HG03095 (cell line): ENCODE measurements around the gene GALNS.
"Not testable (repeated sequence)": the region's sequence is repeated elsewhere in the genome, so short reads cannot be mapped to it uniquely, and the experiment has no call there.

Experiments used
- ATAC-seq: cut with Tn5 transposase; IDR thresholded peaks from one replicate; pipeline ENCODE4 v1.9.1; 2021; ENCODE audit warnings: moderate library complexity; ENCODE audit not compliant: unreplicated experiment

The GALNS gene

GRCh38 chr16:88856828-88857727 lies at the start of gene GALNS, which contains the start of gene TRAPPC2L:
TSS of gene GALNS (minus strand) at chr16:88856947. CDS start at chr16:88856877, 70 bp downstream.
TSS of gene TRAPPC2L (plus strand) at chr16:88857127. CDS start at chr16:88857151, 24 bp downstream.
- peak; percentile 53 for ATAC-seq

DNA sequence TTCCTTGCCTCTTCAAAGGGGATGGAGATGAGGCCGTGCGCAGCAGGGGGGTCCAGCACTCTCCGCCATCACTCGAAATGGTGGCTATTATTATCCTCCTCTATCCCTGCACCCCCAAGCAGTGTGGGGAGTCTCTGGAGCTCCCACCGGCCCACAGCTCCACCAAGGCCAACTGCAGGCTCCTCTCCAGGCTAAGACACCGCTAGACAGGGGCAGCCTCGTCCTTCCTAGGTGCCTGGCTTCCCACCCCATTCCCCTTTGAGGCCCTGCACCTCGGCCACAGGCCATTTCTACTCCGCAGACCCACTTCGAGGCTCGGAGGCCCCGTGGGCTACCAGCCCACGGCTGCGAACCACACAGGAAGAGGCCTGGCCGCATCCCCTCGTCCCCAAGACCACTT lies 49.3 kb upstream of the GALNS start:
- ATAC-seq: no peak

DNA sequence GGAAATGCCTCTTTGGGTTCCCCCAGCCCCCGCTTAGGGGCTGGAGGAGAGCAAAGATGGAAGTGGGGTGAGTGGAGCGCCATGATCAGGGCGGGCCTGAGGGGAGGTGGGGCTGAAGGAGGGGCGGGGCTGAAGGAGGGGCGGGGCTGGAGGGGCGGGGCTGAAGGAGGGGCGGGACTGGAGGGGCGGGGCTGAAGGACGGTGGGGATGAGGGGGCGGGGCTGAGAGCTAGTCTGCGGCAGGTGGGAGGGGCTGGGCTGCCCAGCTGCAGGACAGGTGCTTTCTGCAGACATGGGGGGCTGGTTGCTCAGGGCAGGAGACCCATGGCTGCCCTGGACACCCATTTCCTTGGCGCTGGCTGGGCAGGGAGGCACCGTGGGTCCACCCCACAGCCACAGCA lies 48.8 kb upstream of the GALNS start:
- no peak for ATAC-seq

DNA sequence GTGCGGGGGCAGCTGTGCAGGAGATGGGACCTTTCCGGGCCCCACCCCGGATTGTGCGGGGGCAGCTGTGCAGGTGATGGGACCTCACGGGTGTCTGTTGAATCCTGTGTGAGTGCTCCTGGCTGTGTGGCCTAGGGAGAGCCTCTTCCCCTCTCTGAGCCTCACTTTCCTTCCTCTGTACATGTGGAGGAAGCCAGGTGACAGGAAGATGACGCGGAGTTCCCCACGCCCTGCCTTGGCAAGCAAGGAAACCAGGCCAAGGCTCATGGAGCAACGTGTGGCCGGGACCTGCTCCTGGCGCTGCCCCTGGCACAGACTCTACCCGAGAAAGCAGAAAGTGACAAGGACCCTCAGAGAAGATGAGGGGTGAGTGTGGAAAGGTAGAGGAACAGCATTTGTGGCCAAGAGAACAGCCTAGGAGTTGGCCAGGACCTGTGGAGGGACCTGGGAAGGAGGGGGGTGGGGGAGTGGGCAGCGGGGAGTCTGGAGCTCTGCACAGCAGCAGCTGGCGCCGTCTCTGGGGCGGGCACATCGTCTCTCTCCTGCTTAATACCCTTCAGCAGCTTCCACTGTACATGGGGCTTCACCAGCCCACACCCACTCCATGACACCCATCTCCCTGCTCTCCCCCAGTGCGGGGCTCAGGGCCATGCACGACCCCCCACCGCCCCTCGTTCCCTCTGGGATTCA lies 48.1 kb upstream of the GALNS start:
- ATAC-seq: no peak

DNA sequence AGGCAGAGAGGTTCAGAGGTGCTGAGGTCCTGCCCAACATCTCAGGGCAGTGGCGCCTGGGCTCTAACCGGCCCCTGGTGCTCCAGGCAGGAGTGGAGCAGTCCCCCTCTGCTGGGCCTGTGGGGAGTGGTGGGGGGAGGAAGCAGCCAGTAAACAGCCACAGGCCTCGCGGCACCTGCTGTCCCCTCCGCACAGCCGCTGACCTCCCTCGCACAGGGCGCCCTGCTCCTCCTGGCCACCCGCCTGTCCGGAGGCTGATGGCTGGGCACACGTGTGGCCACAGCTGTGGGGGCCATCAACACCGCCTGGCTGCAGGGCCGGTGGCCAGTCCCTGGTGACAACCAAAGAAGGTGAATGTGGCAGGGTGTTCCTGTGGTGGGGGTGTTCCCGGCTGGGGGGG lies 46.5 kb upstream of the GALNS start:
- no peak for ATAC-seq

DNA sequence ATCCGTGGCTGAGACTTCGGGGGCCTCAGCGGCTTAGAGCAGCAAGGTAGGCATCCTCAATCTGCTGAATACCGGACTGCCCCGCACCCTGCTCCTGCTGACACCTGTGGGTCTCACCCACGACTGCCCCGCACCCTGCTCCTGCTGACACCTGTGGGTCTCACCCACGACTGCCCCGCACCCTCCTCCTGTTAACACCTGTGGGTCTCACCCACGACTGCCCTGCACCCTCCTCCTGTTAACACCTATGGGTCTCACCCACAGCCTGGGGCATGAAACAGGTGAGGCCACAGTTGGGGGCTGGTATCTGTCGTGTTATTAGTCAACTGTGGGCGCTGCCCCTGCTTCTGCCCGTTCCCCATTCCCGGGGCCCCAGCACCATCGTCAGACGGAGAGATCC lies 46.0 kb upstream of the GALNS start:
- no peak for ATAC-seq

DNA sequence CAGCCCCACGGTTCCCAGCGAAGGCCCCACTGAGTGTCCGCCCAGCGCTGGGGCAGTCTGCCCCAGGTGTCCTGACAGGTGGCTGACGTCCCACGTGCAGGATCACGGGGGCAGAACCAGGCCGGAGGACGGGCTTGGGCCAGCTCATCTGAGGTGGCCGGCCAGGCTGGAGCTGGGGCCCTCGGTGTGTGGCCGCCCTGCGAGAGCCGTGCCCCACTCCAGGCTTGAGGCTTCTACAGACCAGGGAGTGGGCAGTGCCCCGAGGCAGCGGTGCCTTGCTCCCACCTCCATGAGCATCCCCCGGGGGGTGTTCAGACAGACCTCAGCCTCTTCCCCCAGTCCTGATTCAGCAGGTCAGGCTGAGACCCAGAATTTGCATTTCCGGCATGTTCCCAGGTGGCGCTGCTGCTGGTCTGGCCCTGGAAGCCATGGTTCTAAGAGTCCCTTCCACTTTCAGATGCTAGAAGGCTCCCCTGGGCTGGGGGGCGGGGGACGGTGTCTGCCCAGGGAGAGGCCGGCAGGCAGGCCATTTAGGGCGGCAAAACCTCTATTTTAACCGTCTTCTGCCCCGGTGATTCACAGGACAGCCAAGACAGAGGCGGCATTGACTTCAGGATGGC lies 45.1 kb upstream of the GALNS start:
- ATAC-seq: no peak

DNA sequence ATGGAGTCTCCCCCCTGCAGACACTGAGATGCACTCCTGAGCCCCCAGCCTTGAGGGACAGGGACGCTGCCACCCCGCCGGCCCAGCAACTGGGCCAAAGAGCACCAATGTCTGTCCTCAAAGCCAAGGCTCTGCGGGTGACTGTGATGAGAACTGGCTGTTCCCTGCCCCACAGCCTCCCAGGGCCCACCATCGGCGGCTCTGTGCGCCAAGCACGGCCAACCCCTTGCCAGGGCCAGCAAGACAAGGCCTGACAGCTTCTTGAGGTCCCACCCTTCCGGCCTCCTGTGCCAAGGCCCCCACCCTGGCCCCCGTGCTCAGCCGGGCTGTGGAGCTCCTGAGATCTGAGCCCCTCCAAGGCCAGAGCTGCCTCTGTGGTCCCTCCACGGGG lies 43.9 kb upstream of the GALNS start:
- no peak for ATAC-seq

- ATAC-seq: no peak
Observed at GRCh38 chr16:88899901-88900661, 43.3 kb upstream of the GALNS start.

GRCh38 chr16:88897696-88898425 lies 41.1 kb upstream of the GALNS start:
- no peak for ATAC-seq

DNA sequence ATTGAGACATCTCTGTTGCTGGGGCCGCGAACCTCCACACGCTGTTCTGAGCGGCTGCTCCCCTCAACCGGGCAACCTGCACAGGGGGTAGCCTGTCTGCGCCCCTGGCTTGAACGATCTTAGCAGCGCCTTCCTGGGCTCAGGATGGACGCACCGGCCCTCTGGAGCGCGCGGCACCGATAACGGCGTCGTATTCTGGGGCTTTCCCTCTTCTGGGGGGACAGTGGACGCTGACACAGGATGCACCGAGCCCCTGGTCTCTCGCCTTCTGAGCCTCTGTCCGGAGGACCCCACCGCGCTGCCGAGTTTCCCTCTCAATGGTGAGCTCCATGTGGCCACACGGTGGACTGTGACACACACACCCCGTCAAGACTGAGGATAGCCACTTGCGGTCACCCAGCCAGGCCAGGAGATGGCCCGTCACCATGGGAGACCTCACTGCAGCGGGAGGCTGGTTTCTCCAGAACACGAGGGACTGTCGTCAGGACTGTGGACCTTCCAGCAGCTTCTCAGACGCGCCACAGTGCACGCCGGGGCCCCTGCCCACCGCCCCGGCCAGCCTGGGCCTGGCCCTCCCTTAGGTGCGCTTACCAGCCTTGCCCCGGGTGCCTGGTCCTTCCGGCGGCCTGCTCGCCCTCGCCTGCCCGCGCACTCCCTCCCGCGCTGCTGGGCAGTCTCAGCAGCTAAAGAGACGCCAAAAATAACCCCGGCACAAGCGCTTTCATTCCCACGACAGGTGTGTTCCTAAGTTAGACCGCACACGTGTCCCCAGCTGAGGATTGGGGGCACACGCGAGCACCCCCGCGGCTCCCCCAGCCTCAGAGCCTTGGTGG lies 39.7 kb upstream of the GALNS start:
- no peak for ATAC-seq

DNA sequence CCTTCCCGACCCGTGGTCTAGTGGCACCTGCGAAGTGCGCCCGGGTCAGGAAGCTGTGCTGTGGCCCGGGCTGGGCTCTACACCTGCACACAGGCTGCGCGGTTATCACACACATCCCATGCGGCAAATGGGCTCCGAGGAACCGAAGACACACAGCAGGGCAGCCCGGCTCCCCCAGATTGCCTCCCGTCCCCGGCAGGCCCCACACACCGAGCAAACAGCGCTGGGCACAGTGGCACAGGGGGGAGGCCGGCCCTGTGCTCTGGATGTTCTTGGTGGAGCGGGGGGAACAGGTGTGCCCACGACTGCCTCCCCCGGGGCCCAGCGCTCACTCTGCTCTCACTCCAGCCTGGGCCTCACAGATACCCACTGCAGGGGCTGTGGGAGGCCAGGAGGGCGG lies 38.6 kb upstream of the GALNS start:
- no peak for ATAC-seq

GRCh38 chr16:88894681-88895300 lies 38.0 kb upstream of the GALNS start:
- no peak for ATAC-seq

GRCh38 chr16:88894266-88894665 lies 37.5 kb upstream of the GALNS start:
- not testable (repeated sequence) for ATAC-seq

DNA sequence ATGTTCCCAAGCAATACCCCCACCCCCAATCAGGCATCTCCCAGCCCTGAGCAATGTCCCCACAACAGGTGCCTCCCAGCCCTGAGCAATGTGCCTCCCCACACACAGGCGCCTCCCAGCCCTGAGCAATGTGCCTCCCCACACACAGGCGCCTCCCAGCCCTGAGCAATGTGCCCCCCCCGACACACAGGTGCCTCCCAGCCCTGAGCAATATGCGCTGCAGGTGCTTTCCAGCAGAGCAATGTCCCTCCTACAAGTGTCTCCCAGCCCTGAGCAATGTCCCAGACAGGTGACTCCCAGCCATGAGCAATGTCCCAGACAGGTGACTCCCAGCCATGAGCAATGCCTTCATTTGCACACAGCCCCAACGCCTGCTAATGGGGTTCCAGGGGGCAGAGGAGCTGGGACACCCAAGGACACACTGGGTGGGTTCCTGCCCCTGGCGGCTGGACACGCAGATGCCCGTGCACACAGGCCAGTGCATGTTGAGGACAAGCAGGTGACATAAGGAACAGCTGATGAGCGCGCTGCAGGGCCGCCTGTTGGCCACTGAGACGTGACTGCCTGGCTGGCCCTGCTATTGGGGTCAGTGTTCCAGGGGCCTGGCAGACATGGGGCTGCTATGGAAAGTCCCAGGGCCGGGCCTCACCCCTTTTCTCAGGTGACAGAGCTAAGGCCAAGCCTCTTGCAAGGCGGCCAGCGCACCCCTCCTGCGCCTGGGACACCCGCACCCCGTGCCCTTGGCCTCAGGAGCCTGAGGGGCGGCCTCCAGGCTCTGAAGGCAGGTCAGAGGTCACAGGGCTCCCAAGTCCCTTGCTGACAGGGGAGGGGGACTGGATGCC lies 36.6 kb upstream of the GALNS start:
- no peak for ATAC-seq

DNA sequence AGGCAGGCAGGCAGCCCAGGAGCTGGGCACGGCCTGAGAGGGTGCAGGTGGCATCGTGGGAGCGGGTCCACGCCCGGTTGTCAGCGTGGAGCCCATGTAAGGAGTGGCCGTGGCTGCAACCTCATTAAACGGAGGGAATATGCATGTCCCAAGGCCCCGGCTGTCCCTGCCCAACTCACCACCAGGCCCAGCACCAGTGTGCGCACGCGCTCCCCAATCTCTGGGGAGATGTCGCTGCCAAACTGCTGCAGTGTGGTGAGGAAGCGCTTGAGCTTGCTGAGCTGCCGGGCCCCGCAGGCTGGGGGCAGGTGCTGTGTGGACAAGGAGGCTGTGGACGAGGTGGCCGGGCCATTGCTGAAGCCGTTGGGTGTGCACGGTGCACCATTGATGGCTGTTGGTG lies 35.3 kb upstream of the GALNS start:
- no peak for ATAC-seq

DNA sequence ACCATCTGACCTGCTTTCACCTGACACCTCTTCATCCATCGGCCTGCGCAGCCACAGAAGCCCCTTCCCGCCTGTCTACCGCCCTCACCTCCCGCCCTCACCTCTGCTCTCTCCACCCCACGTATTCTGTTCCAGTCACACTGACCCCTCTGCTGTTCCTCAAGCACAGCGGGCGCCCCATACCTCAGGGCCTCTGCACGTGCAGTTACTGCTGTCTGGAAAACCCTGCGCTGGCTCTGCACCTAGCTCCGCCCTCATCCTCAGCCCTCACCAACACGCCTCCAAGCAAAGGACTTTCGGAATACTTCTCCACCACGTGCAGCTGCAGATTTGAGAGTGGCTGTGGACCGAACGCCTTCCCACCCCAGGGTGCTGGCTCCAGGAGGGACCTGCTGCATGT lies 34.3 kb upstream of the GALNS start:
- ATAC-seq: no peak

DNA sequence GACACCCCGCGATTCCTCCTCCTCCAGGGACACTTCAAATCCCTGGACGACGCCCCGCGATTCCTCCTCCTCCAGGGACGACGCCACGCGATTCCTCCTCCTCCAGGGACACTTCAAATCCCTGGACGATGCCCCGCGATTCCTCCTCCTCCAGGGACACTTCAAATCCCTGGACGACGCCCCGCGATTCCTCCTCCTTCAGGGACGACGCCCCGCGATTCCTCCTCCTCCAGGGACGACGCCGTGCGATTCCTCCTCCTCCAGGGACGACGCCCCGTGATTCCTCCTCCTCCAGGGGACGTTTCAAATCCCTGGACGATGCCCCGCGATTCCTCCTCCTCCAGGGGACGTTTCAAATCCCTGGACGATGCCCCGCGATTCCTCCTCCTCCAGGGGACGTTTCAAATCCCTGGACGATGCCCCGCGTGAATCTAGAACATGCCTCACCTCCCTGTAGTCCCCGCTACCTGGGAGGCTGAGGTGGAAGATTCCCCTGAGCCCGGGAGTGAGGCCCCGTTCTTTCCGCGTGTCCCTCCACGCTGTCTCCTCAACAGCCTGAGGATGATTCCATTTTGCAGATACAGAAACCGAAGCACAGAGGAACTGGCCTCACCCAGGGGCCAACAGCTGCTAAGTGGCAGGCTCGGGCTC lies 33.1 kb upstream of the GALNS start:
- not testable (repeated sequence) for ATAC-seq
